Sigmoid colon (tissue), 7 donors: ENCODE results near the gene KIF20A. TPM values are rescaled to one million over a fixed set of nuclear protein-coding genes. Genes with fewer than 3 reads are reported as not detected.

Experiments used
- DNase-seq: peaks from one replicate; pipeline ENCODE4 v3.0.0-alpha.2; 2019
- H3K27ac ChIP-seq, 4 donors: fragments of 200-600 bp; sonication (generic); one replicate each; pipeline ENCODE4 v1.5.1; 2016 to 2019; ENCODE audit warnings: mild to moderate bottlenecking in 1 of 4
- H3K27me3 ChIP-seq, 3 donors: fragments of 200-600 bp; sonication (generic); one replicate each; pipeline ENCODE4 v1.5.1; 2019; ENCODE audit warnings: mild to moderate bottlenecking in 1 of 3
- H3K36me3 ChIP-seq, 4 donors: fragments of 200-600 bp; sonication (generic); one replicate each; pipeline ENCODE4 v1.5.1; 2016 to 2019
- H3K4me1 ChIP-seq, 4 donors: fragments of 200-600 bp; sonication (generic); one replicate each; pipeline ENCODE4 v1.5.1; 2017 to 2019
- H3K4me3 ChIP-seq, 4 donors: fragments of 200-600 bp; sonication (generic); one replicate each; pipeline ENCODE4 v1.5.1; 2017 to 2019; ENCODE audit warnings: mild to moderate bottlenecking in 2 of 4, moderate library complexity in 1 of 4
- H3K9me3 ChIP-seq, 4 donors: fragments of 200-600 bp in 3 of 4; sonication (generic) in 3 of 4; one replicate each; pipeline versions ENCODE4 v1.5.1 to v1.6.1; 2013 to 2019
- EP300 ChIP-seq, 4 donors: sonication (generic); formaldehyde crosslinking; IDR thresholded peaks; one replicate each; pipeline ENCODE4 v1.6.1; 2017; ENCODE audit warnings: antibody characterized with exemption in 4 of 4
- POLR2A ChIP-seq, 2 donors: fragments of 450-650 bp; IDR thresholded peaks; one replicate each; pipeline ENCODE4 v1.6.1; 2016; ENCODE audit warnings: antibody characterized with exemption in 2 of 2, mild to moderate bottlenecking in 2 of 2, moderate library complexity in 2 of 2
- POLR2AphosphoS5 ChIP-seq, 4 donors: sonication (generic); formaldehyde crosslinking; IDR thresholded peaks; one replicate each; pipeline ENCODE4 v1.6.1; 2017; ENCODE audit warnings: antibody characterized with exemption in 4 of 4
- WGBS, 2 donors: extraction: QIAGEN DNeasy Blood & Tissue Kit; methylation state at CpG; one replicate each; pipeline ENCODE4 v1.1.7; 2013; 5-methylcytosine and 5-hydroxymethylcytosine counted together
- intact Hi-C: fragments of 100-400 bp; cut with DNase I; formaldehyde crosslinking; loops from one replicate; pipeline ENCODE4 v1.15.1; 2023
- polyA plus RNA-seq, 3 donors: library from polyadenylated mRNA; stranded (reverse); fragments of 200-250 nt; gene quantifications; one replicate each; pipeline ENCODE4 v1.2.3, GENCODE V29; 2013
- total RNA-seq, 4 donors: library from RNA; depleted of rRNA; stranded (reverse); fragments of >200 nt; gene quantifications; one replicate each; pipeline ENCODE4 v1.1.0, GENCODE V29; 2016
- TF ChIP-seq, protein P1 (sequence below), 4 experiments: fragments of 450-650 bp in 3 of 4; fragments of 200-600 bp in 1 of 4; IDR thresholded peaks; one replicate each; pipeline ENCODE4 v1.5.1; 2016 to 2019; ENCODE audit warnings: antibody characterized with exemption in 4 of 4, mild to moderate bottlenecking in 3 of 4, moderate library complexity in 2 of 4
- donor health status: healthy with polysubstance abuse.
- donor health status: Bipolar disorder and iron deficiency.
- donor health status: healthy.

Gene KIF20A
- total and polyA plus RNA-seq, 7 donors: 0.36 to 9.8 (median 1.2) TPM; not detected in 1

DNA sequence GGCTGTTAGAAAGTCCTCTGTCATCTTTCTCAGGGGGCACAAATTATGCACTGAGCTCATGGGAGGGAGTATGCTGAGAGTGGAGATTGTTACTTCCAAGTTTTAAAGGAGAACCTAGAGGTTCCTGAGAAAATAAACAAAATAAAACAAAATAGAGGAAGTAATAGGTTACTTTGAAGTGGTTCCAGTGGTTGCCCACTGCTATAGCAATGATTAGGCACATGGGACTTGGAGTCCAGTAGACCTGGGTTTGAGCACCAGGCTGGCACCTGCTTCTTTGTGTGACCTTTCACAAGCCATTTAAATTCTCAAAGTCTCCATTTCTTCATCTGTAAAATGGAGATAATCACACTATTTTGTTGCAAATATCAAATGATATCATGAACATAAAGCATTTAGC lies 48.0 kb downstream of the KIF20A start:
- Histone ChIP-seq H3K27me3 (no peaks in the 10 kb centered on the region), H3K9me3 (peaks cover 0 to 5% (median 0%) of the 10 kb centered on the region in 4 donors), H3K4me1 (peaks cover 0 to 16% (median 2%) of the 10 kb centered on the region in 4 donors), H3K4me3 (no peak overlapping the region), H3K27ac (no peak overlapping the region), H3K36me3 (no peaks in the 10 kb centered on the region)
- DNase-seq: no peak
- TF ChIP-seq POLR2AphosphoS5 (IDR thresholded peaks at IDR 0.05) (no peak), EP300 (IDR thresholded peaks at IDR 0.05) (no peak), POLR2A (IDR thresholded peaks at IDR 0.05) (no peak)
- TF ChIP-seq, protein P1, sequence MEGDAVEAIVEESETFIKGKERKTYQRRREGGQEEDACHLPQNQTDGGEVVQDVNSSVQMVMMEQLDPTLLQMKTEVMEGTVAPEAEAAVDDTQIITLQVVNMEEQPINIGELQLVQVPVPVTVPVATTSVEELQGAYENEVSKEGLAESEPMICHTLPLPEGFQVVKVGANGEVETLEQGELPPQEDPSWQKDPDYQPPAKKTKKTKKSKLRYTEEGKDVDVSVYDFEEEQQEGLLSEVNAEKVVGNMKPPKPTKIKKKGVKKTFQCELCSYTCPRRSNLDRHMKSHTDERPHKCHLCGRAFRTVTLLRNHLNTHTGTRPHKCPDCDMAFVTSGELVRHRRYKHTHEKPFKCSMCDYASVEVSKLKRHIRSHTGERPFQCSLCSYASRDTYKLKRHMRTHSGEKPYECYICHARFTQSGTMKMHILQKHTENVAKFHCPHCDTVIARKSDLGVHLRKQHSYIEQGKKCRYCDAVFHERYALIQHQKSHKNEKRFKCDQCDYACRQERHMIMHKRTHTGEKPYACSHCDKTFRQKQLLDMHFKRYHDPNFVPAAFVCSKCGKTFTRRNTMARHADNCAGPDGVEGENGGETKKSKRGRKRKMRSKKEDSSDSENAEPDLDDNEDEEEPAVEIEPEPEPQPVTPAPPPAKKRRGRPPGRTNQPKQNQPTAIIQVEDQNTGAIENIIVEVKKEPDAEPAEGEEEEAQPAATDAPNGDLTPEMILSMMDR (IDR thresholded peaks at IDR 0.05): no peak
- intact Hi-C loops: no loop called here

DNA sequence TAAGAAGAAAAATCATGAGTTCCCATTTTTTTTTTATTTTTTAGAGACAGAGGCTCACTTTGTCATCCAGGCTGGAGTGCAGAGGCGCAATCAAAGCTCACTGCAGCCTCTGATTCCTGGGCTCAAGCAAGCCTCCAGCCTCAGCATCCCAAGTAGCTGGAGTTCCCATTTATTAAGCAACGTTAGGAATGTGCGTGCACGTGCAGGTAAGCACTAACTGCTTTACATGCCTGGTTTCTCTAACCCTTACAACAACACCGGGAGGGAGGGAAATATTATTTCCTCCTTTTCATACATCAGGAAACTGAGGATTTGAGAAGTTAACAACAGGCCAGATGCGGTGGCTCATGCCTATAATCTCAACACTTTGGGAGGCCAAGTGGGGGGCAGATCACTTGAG lies 50.5 kb downstream of the KIF20A start:
- Histone ChIP-seq H3K36me3 (no peaks in the 10 kb centered on the region), H3K27ac (no peak overlapping the region), H3K27me3 (no peaks in the 10 kb centered on the region), H3K9me3 (peaks cover 0 to 5% (median 0%) of the 10 kb centered on the region in 4 donors), H3K4me1 (peaks cover 0 to 9% (median 2%) of the 10 kb centered on the region in 4 donors), H3K4me3 (no peak overlapping the region)
- 78 to 83% methylated on average over 6 of the region's 6 CpGs for WGBS, 2 donors
- no peak for DNase-seq
- intact Hi-C loops: no loop called here
- TF ChIP-seq EP300 (IDR thresholded peaks at IDR 0.05) (no peak), POLR2AphosphoS5 (IDR thresholded peaks at IDR 0.05) (no peak), POLR2A (IDR thresholded peaks at IDR 0.05) (no peak)
- TF ChIP-seq, protein P1 (IDR thresholded peaks at IDR 0.05): no peak

DNA sequence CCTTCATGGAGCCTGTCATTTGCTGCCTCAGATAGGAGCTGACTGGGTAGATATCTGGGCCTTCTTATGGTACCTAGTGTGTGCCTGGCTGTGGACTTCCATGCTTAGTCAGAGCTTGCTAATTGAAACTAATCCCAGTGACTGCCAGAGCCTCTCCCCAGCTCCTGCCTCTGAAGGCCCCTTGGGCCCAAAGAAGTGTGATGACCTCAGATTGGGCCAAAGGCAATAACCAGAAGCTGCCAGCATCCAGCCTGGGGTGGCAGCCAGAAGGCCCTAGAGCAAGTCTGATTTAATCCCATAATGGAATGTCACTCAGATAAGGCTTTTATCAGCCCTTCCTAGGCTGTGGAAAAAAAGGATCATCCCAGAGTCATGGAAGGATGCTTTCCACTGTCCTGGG lies 51.3 kb downstream of the KIF20A start:
- H3K4me1 ChIP-seq: peaks cover 0 to 9% (median 2%) of the 10 kb centered on the region in 4 donors
- no peak overlapping the region for H3K27ac ChIP-seq
- H3K9me3 ChIP-seq: peaks cover 0 to 5% (median 0%) of the 10 kb centered on the region in 4 donors
- intact Hi-C loops: no loop called here
- no peak for TF ChIP-seq POLR2A (IDR thresholded peaks at IDR 0.05)
- no peak for TF ChIP-seq EP300 (IDR thresholded peaks at IDR 0.05)
- no peak for TF ChIP-seq POLR2AphosphoS5 (IDR thresholded peaks at IDR 0.05)
- TF ChIP-seq, protein P1 (IDR thresholded peaks at IDR 0.05): no peak
- no peak overlapping the region for H3K4me3 ChIP-seq
- no peaks in the 10 kb centered on the region for H3K27me3 ChIP-seq
- no peaks in the 10 kb centered on the region for H3K36me3 ChIP-seq
- DNase-seq: no peak

DNA sequence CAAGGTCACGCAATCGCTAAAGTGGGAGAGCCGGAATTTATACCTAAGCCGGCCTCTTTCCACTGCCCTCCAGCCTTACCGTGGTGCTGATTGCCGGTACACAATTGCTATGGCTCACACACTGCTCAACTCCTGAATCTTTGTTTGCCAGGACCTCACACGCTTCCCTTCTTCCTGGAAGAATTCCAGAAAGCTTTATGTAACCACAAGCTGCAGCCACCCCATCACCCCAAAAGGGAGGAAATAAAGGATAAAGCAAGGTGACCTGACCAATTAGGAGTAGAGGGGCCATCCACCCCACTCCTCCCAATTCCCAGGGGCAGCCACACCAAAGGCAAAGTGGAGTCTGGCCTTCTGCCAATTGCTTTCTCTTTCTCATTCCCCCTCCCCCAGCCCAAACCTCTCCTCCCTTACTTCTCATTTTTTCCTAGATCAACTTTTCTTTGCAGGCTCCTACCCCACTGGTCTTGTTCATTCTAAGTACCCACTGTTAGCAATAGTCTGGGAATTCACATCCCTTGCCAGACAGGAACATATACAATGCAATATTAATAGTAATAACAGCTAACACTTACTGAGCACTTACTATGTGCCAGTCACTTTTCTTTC lies 52.2 kb downstream of the KIF20A start:
- no peaks in the 10 kb centered on the region for H3K27me3 ChIP-seq
- H3K9me3 ChIP-seq: peaks cover 0 to 5% (median 0%) of the 10 kb centered on the region in 4 donors
- peaks cover 0 to 9% (median 2%) of the 10 kb centered on the region in 4 donors for H3K4me1 ChIP-seq
- H3K4me3 ChIP-seq: no peak overlapping the region
- intact Hi-C loops: no loop called here
- no peaks in the 10 kb centered on the region for H3K36me3 ChIP-seq
- TF ChIP-seq, protein P1 (IDR thresholded peaks at IDR 0.05): no peak
- no peak for TF ChIP-seq POLR2AphosphoS5 (IDR thresholded peaks at IDR 0.05)
- no peak for TF ChIP-seq EP300 (IDR thresholded peaks at IDR 0.05)
- TF ChIP-seq POLR2A (IDR thresholded peaks at IDR 0.05): no peak
- 35 to 63% methylated on average over 7 of the region's 7 CpGs for WGBS, 2 donors
- DNase-seq: no peak
- H3K27ac ChIP-seq: no peak overlapping the region

DNA sequence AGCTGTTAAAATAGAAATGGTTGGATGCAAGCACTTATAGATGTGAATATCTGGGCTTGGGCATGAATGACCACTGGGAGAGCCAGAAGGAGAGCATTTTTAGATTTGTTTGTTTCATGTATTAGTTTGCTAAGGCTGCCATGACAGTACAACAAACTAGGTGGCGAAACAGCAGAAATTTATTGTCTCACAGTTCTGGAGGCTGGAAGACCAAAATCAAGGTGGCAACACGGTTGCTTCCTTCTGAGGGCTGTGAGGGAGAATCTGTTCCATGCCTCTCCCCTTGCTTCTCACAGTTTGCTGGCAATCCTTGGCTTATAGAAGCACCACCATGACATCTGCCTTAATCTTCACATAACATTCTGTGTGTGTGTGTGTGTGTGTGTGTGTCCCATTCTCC lies 54.4 kb downstream of the KIF20A start:
- DNase-seq: no peak
- Histone ChIP-seq H3K9me3 (no peaks in the 10 kb centered on the region), H3K36me3 (no peaks in the 10 kb centered on the region), H3K4me1 (peaks cover 0 to 9% (median 2%) of the 10 kb centered on the region in 4 donors), H3K27me3 (no peaks in the 10 kb centered on the region), H3K27ac (no peak overlapping the region), H3K4me3 (no peak overlapping the region)
- intact Hi-C loops: no loop called here
- TF ChIP-seq POLR2AphosphoS5 (IDR thresholded peaks at IDR 0.05) (no peak), POLR2A (IDR thresholded peaks at IDR 0.05) (no peak), EP300 (IDR thresholded peaks at IDR 0.05) (no peak)
- TF ChIP-seq, protein P1 (IDR thresholded peaks at IDR 0.05): no peak
- WGBS, 2 donors: 60 to 78% methylated on average over 2 of the region's 2 CpGs
